Mucosa of descending colon (tissue), 3 donors: Measurements from ENCODE around the gene PTPMT1. TPM values are rescaled to one million over a fixed set of nuclear protein-coding genes. Genes with fewer than 3 reads are reported as not detected.

Experiments
- ATAC-seq: fragments of 200-7000 bp; cut with Tn5 transposase; one replicate; pipeline ENCODE4 v1.9.1; 2020; ENCODE audit warnings: mild to moderate bottlenecking, moderate library complexity
- DNase-seq, 3 donors: peaks; one replicate each; pipeline ENCODE4 v3.0.0-alpha.2; 2020
- H3K36me3 ChIP-seq: fragments of 200-600 bp; one replicate; pipeline ENCODE4 v1.8.0; 2021; ENCODE audit warnings: low read depth, mild to moderate bottlenecking
- H3K4me1 ChIP-seq: fragments of 200-600 bp; one replicate; pipeline ENCODE4 v1.8.0; 2021; ENCODE audit warnings: low read depth, mild to moderate bottlenecking
- H3K4me3 ChIP-seq: fragments of 200-600 bp; one replicate; pipeline ENCODE4 v1.8.0; 2021; ENCODE audit warnings: mild to moderate bottlenecking
- H3K9me3 ChIP-seq: fragments of 200-600 bp; one replicate; pipeline ENCODE4 v1.8.0; 2021; ENCODE audit warnings: mild to moderate bottlenecking
- CTCF ChIP-seq: fragments of 200-600 bp; IDR thresholded peaks from one replicate; pipeline ENCODE4 v1.8.0; 2022; ENCODE audit warnings: antibody characterized with exemption, mild to moderate bottlenecking
- intact Hi-C, 2 donors: fragments of 100-400 bp; cut with DNase I in 1 of 2; cut with micrococcal nuclease in 1 of 2; formaldehyde crosslinking; loops; one replicate each; pipeline versions ENCODE4 v1.11.0 to v1.11.1; 2022; cut with DNase I, micrococcal nuclease
- total RNA-seq, 3 donors: library from RNA; stranded (reverse); fragmentation: NEBNext Ultra II Directional in 2 of 3; extraction: Animal tissue kit (Norgen Biotek cat#: 25700) in 2 of 3; gene quantifications; one replicate each; pipeline versions ENCODE4 v1.2.1 to v1.2.4, GENCODE V29; 2021 to 2023
- donor health status: DM: no; HTN: no; CAD: no; lungs with moderate emphysema.
- donor health status: DM: no; HTN: no; CAD: no.
- donor health status: DM: no; HTN: yes; CAD: no.

PTPMT1 gene
- total RNA-seq, 3 donors from 2014 or later: 20.8 to 36.1 (median 27.1) TPM

DNA sequence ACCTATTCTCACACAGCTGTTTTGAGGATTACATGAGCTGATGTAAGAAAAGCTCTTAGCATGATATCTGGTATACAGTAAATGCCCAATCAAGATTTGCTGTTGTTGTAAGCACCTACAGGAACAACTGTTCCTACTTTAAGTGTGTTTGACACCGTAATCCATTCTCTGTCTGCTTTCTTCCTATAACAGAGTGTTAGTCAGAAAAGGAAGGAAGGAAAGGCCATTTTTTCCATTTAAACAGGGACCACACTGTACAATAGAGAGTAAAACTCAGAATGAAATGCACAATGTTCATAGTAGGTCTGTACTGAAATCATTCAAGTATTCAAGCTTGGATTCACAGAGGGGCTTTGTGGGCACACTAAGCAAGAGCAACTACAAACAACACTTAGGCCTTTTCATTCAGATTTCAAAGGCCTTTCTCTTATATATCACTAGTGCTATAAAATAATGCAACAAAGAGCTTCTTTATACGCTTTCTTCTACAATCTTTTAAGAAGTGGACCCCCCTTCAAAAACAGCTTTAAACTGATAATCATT is 55.5 kb downstream of the PTPMT1 start:
- TF ChIP-seq CTCF: no peak
- peaks cover 10% of the 10 kb centered on the region for H3K36me3 ChIP-seq
- intact Hi-C loops: no loop called here
- H3K4me1 ChIP-seq: no peaks in the 10 kb centered on the region
- ATAC-seq (no peak), DNase-seq (no peak)
- H3K4me3 ChIP-seq: no peak overlapping the region
- H3K9me3 ChIP-seq: no peaks in the 10 kb centered on the region

Other genes starting within 250 kb of the PTPMT1 start
- 1 to 10 TPM in 1 of 3 donors, under 1 TPM in 2; 0.06 to 1.1 (median 0.09) TPM for gene MYBPC3, start 212.9 kb upstream of the PTPMT1 start, total RNA-seq
- gene SPI1, start 187.1 kb upstream of the PTPMT1 start, total RNA-seq: 10 to 100 TPM in 2 of 3 donors, 1 to 10 TPM in 1; 4.9 to 21.0 (median 20.6) TPM
- 10 to 100 TPM; 14.4 to 30.9 (median 21.4) TPM for gene SLC39A13, start 157.0 kb upstream of the PTPMT1 start, total RNA-seq
- 100 to 1,000 TPM in 1 of 3 donors, 10 to 100 TPM in 2; 70.7 to 115 (median 91.0) TPM for gene PSMC3, start 139.2 kb upstream of the PTPMT1 start, total RNA-seq
- under 1 TPM; 0.41 to 0.96 (median 0.95) TPM for gene RAPSN, start 116.5 kb upstream of the PTPMT1 start, total RNA-seq
- 100 to 1,000 TPM in 1 of 3 donors, 10 to 100 TPM in 2; 83.7 to 132 (median 94.1) TPM for gene CELF1, start 12.5 kb upstream of the PTPMT1 start, total RNA-seq
- gene KBTBD4, start 13.4 kb downstream of the PTPMT1 start, total RNA-seq: 10 to 100 TPM; 14.1 to 18.2 (median 16.0) TPM
- gene NDUFS3, start 13.5 kb downstream of the PTPMT1 start, total RNA-seq: 100 to 1,000 TPM; 150 to 205 (median 197) TPM
- under 1 TPM in 2 of 3 donors, not detected in 1; 0.36 to 0.51 TPM for gene FAM180B, start 21.1 kb downstream of the PTPMT1 start, total RNA-seq
- 1 to 10 TPM in 1 of 3 donors, under 1 TPM in 2; 0.17 to 3.5 (median 0.34) TPM for gene C1QTNF4, start 28.8 kb downstream of the PTPMT1 start, total RNA-seq
- 100 to 1,000 TPM in 2 of 3 donors, 10 to 100 TPM in 1; 89.7 to 137 (median 126) TPM for gene MTCH2, start 77.0 kb downstream of the PTPMT1 start, total RNA-seq
- gene AGBL2, start 149.8 kb downstream of the PTPMT1 start, total RNA-seq: 1 to 10 TPM; 1.6 to 7.4 (median 3.1) TPM
- gene FNBP4, start 201.7 kb downstream of the PTPMT1 start, total RNA-seq: 10 to 100 TPM; 68.4 to 94.8 (median 74.0) TPM